IMR-90 (cell line): Measurements from ENCODE around the gene CDK8. TPM values are rescaled to one million over a fixed set of nuclear protein-coding genes. Genes with fewer than 3 reads are reported as not detected.

Experiments
- ATAC-seq: fragments of 200-7000 bp; cut with Tn5 transposase; 2 replicates; pipeline ENCODE4 v1.9.1; 2020; ENCODE audit warnings: low read depth, mild to moderate bottlenecking, moderate library complexity
- BruUV-seq: library from RNA; stranded (reverse); fragments of 400-500 nt; replicated peaks from 2 replicates; lab custom pipeline; 2021; lab: Mats Ljungman, UMichigan
- CTCF ChIA-PET: fragments of 300-600 bp; formaldehyde crosslinking; extraction: SDS; loops from one replicate; lab custom pipeline; 2021; ENCODE audit warnings: antibody characterized with exemption; lab: Yijun Ruan, JAX
- POLR2A ChIA-PET: fragments of 300-600 bp; sonication (Branson Sonifier 250); formaldehyde crosslinking; loops from one replicate; lab custom pipeline; 2022; ENCODE audit warnings: antibody characterized with exemption; ENCODE audit not compliant: unreplicated experiment; lab: Charles Lee
- DNase-seq: peaks from one replicate; pipeline ENCODE4 v3.0.0; 2013
- H2AFZ ChIP-seq: replicated peaks from 2 replicates; pipeline ENCODE3; 2013; ENCODE audit warnings: low read length, mild to moderate bottlenecking; ENCODE audit not compliant: poor library complexity
- H2AK5ac ChIP-seq: 2 replicates; pipeline ENCODE4 v1.6.1; 2013; ENCODE audit warnings: low read depth, low read length, inconsistent platforms
- H2AK9ac ChIP-seq: replicated peaks from 2 replicates; pipeline ENCODE3; 2013; ENCODE audit warnings: mild to moderate bottlenecking, low read depth, low read length, moderate library complexity; ENCODE audit not compliant: poor library complexity
- H2BK120ac ChIP-seq: 2 replicates; pipeline ENCODE4 v1.6.1; 2013; ENCODE audit warnings: low read depth, low read length, inconsistent platforms
- H2BK15ac ChIP-seq: 3 replicates; pipeline ENCODE4 v1.6.1; 2013; ENCODE audit warnings: low read depth, low read length, inconsistent platforms
- H2BK20ac ChIP-seq: 2 replicates; pipeline ENCODE4 v1.6.1; 2013; ENCODE audit warnings: low read depth, mild to moderate bottlenecking, inconsistent platforms, low read length, moderate library complexity
- H2BK5ac ChIP-seq: 2 replicates; pipeline ENCODE4 v1.6.1; 2013; ENCODE audit warnings: mild to moderate bottlenecking, low read depth, low read length, inconsistent platforms; ENCODE audit not compliant: poor library complexity, severe bottlenecking
- H3K14ac ChIP-seq: replicated peaks from 2 replicates; pipeline ENCODE4 v1.6.1; 2013; ENCODE audit warnings: low read depth, low read length, inconsistent platforms
- H3K18ac ChIP-seq: 2 replicates; pipeline ENCODE4 v1.6.1; 2013; ENCODE audit warnings: low read depth, low read length, control low read depth
- H3K23ac ChIP-seq: 2 replicates; pipeline ENCODE4 v1.6.1; 2013; ENCODE audit warnings: low read depth, low read length, inconsistent platforms
- H3K27ac ChIP-seq: 2 replicates; pipeline ENCODE4 v1.5.1; 2013; ENCODE audit warnings: mild to moderate bottlenecking, control low read depth, low read length; ENCODE audit not compliant: insufficient read depth
- H3K27me3 ChIP-seq: 2 replicates; pipeline ENCODE4 v1.6.1; 2013; ENCODE audit warnings: low read length; ENCODE audit not compliant: control insufficient read depth, insufficient read depth
- H3K36me3 ChIP-seq: 2 replicates; pipeline ENCODE4 v1.6.1; 2013; ENCODE audit warnings: low read length, mixed read lengths; ENCODE audit not compliant: control insufficient read depth, insufficient read depth
- H3K4ac ChIP-seq: 2 replicates; pipeline ENCODE4 v1.6.1; 2013; ENCODE audit warnings: low read depth, low read length, inconsistent platforms
- H3K4me1 ChIP-seq: 2 replicates; pipeline ENCODE4 v1.6.1; 2013; ENCODE audit warnings: low read length, mixed read lengths; ENCODE audit not compliant: control insufficient read depth, insufficient read depth
- H3K4me2 ChIP-seq: 2 replicates; pipeline ENCODE4 v1.6.1; 2013; ENCODE audit warnings: low read depth, mild to moderate bottlenecking, control low read depth, low read length, moderate library complexity
- H3K4me3 ChIP-seq: 2 replicates; pipeline ENCODE4 v1.5.1; 2013; ENCODE audit warnings: low read depth, mild to moderate bottlenecking, control low read depth, low read length, moderate library complexity; ENCODE audit not compliant: insufficient read depth
- H3K56ac ChIP-seq: 2 replicates; pipeline ENCODE4 v1.6.1; 2013; ENCODE audit warnings: low read length, inconsistent platforms; ENCODE audit not compliant: insufficient read depth; ENCODE audit errors: extremely low read depth
- H3K79me1 ChIP-seq, 2 experiments: 2 replicates each; pipeline ENCODE4 v1.6.1; 2013; ENCODE audit warnings: low read length in 2 of 2, inconsistent platforms in 1 of 2, low read depth in 1 of 2
- H3K9ac ChIP-seq: 2 replicates; pipeline ENCODE4 v1.6.1; 2013; ENCODE audit warnings: low read depth, low read length, control low read depth
- H3K9me1 ChIP-seq: 2 replicates; pipeline ENCODE4 v1.6.1; 2013; ENCODE audit warnings: low read length, inconsistent platforms; ENCODE audit not compliant: insufficient read depth
- H3K9me3 ChIP-seq: 2 replicates; pipeline ENCODE4 v1.6.1; 2013; ENCODE audit warnings: low read length; ENCODE audit not compliant: control insufficient read depth, insufficient read depth
- H4K20me1 ChIP-seq: 2 replicates; pipeline ENCODE4 v1.6.1; 2013; ENCODE audit warnings: low read length, inconsistent platforms; ENCODE audit not compliant: insufficient read depth
- H4K5ac ChIP-seq: 2 replicates; pipeline ENCODE4 v1.6.1; 2013; ENCODE audit warnings: mild to moderate bottlenecking, low read depth, low read length, control low read depth
- H4K8ac ChIP-seq, 2 experiments: 2 replicates each; pipeline ENCODE4 v1.6.1; 2013; ENCODE audit warnings: low read depth in 2 of 2, low read length in 2 of 2, control low read depth in 1 of 2, inconsistent platforms in 1 of 2
- H4K91ac ChIP-seq: 2 replicates; pipeline ENCODE4 v1.6.1; 2013; ENCODE audit warnings: low read depth, low read length, inconsistent platforms; ENCODE audit not compliant: insufficient read depth
- RFX5 ChIP-seq: IDR thresholded peaks from 2 replicates; pipeline ENCODE4 v1.8.0; 2012; ENCODE audit warnings: low read depth, mild to moderate bottlenecking, low read length, moderate library complexity
- WGBS, 2 experiments: methylation state at CpG; one replicate each; pipeline versions ENCODE4 v1.1.5 to v1.1.7; 2013; ENCODE audit warnings: missing lambda C conversion rate in 2 of 2; ENCODE audit not compliant: insufficient read length in 1 of 2; ENCODE audit errors: extremely low coverage in 2 of 2; 5-methylcytosine and 5-hydroxymethylcytosine counted together
- dilution Hi-C: fragments of 300-500 bp; cut with HindIII; formaldehyde crosslinking; loops from one replicate; pipeline ENCODE4 v1.14.3; 2018; ENCODE audit warnings: low sequenced_read_pairs; ENCODE audit not compliant: unreplicated experiment
- in situ Hi-C: fragments of 300-500 bp; cut with MboI; formaldehyde crosslinking; loops from 3 replicates; pipeline ENCODE4 v1.14.3; 2019; ENCODE audit warnings: low sequenced_read_pairs, inconsistent platforms, mixed read lengths
- intact Hi-C: fragments of 100-400 bp; cut with micrococcal nuclease; formaldehyde crosslinking; loops from 2 replicates; pipeline ENCODE4 v1.10.0; 2022
- polyA plus RNA-seq, 3 experiments: library from polyadenylated mRNA; depleted of rRNA; stranded (reverse); fragments of >200 nt; gene quantifications; 2 replicates each; pipeline ENCODE4 v1.2.3, GENCODE V29; 2012; ENCODE audit warnings: low replicate concordance in 1 of 3
- total RNA-seq: library from RNA; depleted of rRNA; stranded (reverse); fragments of >200 nt; gene quantifications from 2 replicates; pipeline ENCODE4 v1.2.3, GENCODE V29; 2012

Gene CDK8
- total and polyA plus RNA-seq, 2 of the 4 experiments (the other 2 are of a cell fraction): 15.4 to 19.0 TPM

DNA sequence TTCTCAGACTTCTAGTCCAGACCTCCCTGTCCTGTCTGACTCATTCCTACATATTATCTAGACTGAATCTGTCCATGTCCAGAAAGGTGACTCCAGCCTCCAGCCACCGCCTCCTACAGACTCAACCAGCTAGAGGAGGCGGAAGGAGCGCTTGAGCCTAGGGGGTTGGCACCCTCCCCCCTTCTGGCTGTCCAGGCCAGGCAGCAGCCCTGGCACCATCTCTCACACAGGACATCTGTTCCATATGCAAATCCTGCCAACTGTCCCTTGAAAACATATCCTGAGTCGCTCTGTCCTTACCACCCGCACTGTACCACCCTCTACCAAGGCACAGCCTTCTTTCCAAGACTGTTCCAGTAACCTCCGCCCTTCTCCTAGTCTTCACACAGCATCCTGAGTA is 152.9 kb downstream of the CDK8 start:
- no peak overlapping the region for H3K56ac ChIP-seq
- in situ Hi-C loops: no loop called here
- H2BK5ac ChIP-seq: no peak overlapping the region
- no peak overlapping the region for H3K4me2 ChIP-seq
- WGBS, 2 experiments: 93% methylated on average over 3 of the region's 6 CpGs; no CpG with 5 or more reads in 1 of the 2 experiments
- no peaks in the 10 kb centered on the region for H3K9me3 ChIP-seq
- no peak overlapping the region for H2AK9ac ChIP-seq
- dilution Hi-C loops: no loop called here
- H3K9me1 ChIP-seq: peaks cover 5% of the 10 kb centered on the region; the same call in 1 of the 2 replicates
- BruUV-seq: no TSS peak
- H2AK5ac ChIP-seq: no peak overlapping the region
- no peak for TF ChIP-seq RFX5
- no peak overlapping the region for H2BK120ac ChIP-seq
- CTCF ChIA-PET: no interaction called here
- H4K20me1 ChIP-seq: no peaks in the 10 kb centered on the region
- no peak overlapping the region for H4K5ac ChIP-seq
- H3K18ac ChIP-seq: no peak overlapping the region
- H3K4me1 ChIP-seq: no peaks in the 10 kb centered on the region
- H3K27ac ChIP-seq: no peak overlapping the region
- no peak overlapping the region for H2BK15ac ChIP-seq
- H3K27me3 ChIP-seq: no peaks in the 10 kb centered on the region
- H3K79me1 ChIP-seq: no peaks in the 10 kb centered on the region
- no peak overlapping the region for H3K9ac ChIP-seq
- intact Hi-C loops: no loop called here
- DNase-seq (no peak), ATAC-seq (no peak)
- H4K8ac ChIP-seq: no peak overlapping the region
- H4K91ac ChIP-seq: no peak overlapping the region
- POLR2A ChIA-PET: no interaction called here
- peaks cover 14% of the 10 kb centered on the region for H3K36me3 ChIP-seq
- H3K4ac ChIP-seq: no peak overlapping the region
- no peak overlapping the region for H3K4me3 ChIP-seq
- H2BK20ac ChIP-seq: no peak overlapping the region
- H3K14ac ChIP-seq: no peak overlapping the region
- H3K23ac ChIP-seq: no peak overlapping the region
- no peak overlapping the region for H2AFZ ChIP-seq
